ENCODE data around the gene SREBF2. TPM values are rescaled to one million over a fixed set of nuclear protein-coding genes. Genes with fewer than 3 reads are reported as not detected.
A peak's percentile ranks its signal among the peaks of the same experiment; 100 is the strongest.

Gene SREBF2
- total and polyA plus RNA-seq, 2 of the 13 experiments (the other 11 are each of a cell fraction or from before 2014, with no cell fraction given), result 53.8 to 72.6 TPM

- ChIA-PET CTCF (ENCODE audit: low intra/inter-chr PET ratio, low total read pairs) (no interaction called here), POLR2A (interaction anchor here (0.6 to 1.8 kb wide), 4 partner anchors 22 to 143 kb away, joined by 3 to 6 read pairs (median 4); partner anchors contain the start of genes CCDC134 and SREBF2)
- Histone ChIP-seq H3K27ac (ENCODE audit: extremely low read length, insufficient read depth, low read length) (peak overlapping the region; percentile 5), H3K36me3 (replicated peaks in 1 of 2; ENCODE audit: control insufficient read depth in 1 of 2, insufficient read depth in 2 of 2, low read length in 2 of 2) (peaks cover 11 to 40% of the 10 kb centered on the region in 2 experiments), H2AFZ (ENCODE audit: low read length) (no peak overlapping the region), H3K79me2 (ENCODE audit: insufficient read depth, low read length) (peaks cover 72% of the 10 kb centered on the region), H3K4me1 (ENCODE audit: insufficient read depth, low read length) (peaks cover 54% of the 10 kb centered on the region), H4K20me1 (ENCODE audit: insufficient read depth, low read length) (peaks cover 76% of the 10 kb centered on the region), H3K9me3 (ENCODE audit: low read length) (no peaks in the 10 kb centered on the region), H3K4me3 (replicated peaks in 1 of 3; ENCODE audit: insufficient read depth in 1 of 3, low read depth in 2 of 3, low read length in 3 of 3) (no peak overlapping the region), H3K9ac (ENCODE audit: insufficient read depth, low read depth, low read length) (no peak overlapping the region), H3K27me3 (ENCODE audit: control insufficient read depth in 1 of 2, insufficient read depth in 2 of 2, low read length in 2 of 2) (no peaks in the 10 kb centered on the region), H3K4me2 (ENCODE audit: low read depth, low read length) (no peak overlapping the region)
- in situ Hi-C loops (cut with HindIII; ENCODE audit: extremely low pct_ligation_motif_present, low pct_unique_long_range_greater_than_20kb), result no loop called here
- intact Hi-C loops (cut with micrococcal nuclease; ENCODE audit: unreplicated experiment), result no loop called here
- ATAC-seq (peak; percentile 36), FAIRE-seq (no peak), DNase-seq (ENCODE audit: low spot score) (no peak)
- 90% methylated on average over 11 of the region's 11 CpGs for WGBS (ENCODE audit: low lambda C conversion rate)
- no TSS peak for BruUV-seq (replicated peaks)
- TF ChIP-seq ZBTB21 (CRISPR knock-in tag; IDR thresholded peaks at IDR 0.05) (no peak), FOXM1 (CRISPR knock-in tag; IDR thresholded peaks at IDR 0.05) (no peak), RBM22 (optimal IDR thresholded peaks at IDR 0.05; ENCODE audit: low read length) (peak; percentile 61), ZMYM4 (CRISPR knock-in tag; IDR thresholded peaks at IDR 0.05) (no peak), SRSF1 (optimal IDR thresholded peaks at IDR 0.05; ENCODE audit: low read depth, low read length) (no peak), ZFP82 (CRISPR knock-in tag; IDR thresholded peaks at IDR 0.05; ENCODE audit: borderline replicate concordance) (no peak)
- TF ChIP-seq, protein P1, sequence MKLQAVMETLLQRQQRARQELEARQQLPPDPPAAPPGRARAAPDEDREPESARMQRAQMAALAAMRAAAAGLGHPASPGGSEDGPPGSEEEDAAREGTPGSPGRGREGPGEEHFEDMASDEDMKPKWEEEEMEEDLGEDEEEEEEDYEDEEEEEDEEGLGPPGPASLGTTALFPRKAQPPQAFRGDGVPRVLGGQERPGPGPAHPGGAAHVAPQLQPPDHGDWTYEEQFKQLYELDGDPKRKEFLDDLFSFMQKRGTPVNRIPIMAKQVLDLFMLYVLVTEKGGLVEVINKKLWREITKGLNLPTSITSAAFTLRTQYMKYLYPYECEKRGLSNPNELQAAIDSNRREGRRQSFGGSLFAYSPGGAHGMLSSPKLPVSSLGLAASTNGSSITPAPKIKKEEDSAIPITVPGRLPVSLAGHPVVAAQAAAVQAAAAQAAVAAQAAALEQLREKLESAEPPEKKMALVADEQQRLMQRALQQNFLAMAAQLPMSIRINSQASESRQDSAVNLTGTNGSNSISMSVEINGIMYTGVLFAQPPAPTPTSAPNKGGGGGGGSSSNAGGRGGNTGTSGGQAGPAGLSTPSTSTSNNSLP (IDR thresholded peaks at IDR 0.05; ENCODE audit: low read depth, low read length), result no peak
Measured at GRCh38 chr22:41862530-41863266, 29.8 kb downstream of the SREBF2 start.

Data from HepG2 (cell line).